HEK293 (cell line): Measurements from ENCODE around the gene EBF3.

Source experiments
- CTCF ChIA-PET: fragments of 350-600 bp; formaldehyde crosslinking; extraction: SDS; loops from one replicate; lab custom pipeline; 2021; ENCODE audit warnings: antibody characterized with exemption; lab: Yijun Ruan, JAX
- POLR2A ChIA-PET: fragments of 300-600 bp; formaldehyde crosslinking; extraction: SDS; loops from one replicate; lab custom pipeline; 2020; ENCODE audit warnings: antibody characterized with exemption, inconsistent platforms; lab: Yijun Ruan, JAX
- H3K27ac ChIP-seq: fragments of 200-500 bp; sonication (Bioruptor generic); 2 replicates; pipeline ENCODE4 v1.5.1; 2014; ENCODE audit warnings: low read depth, low read length, control low read depth, inconsistent platforms; ENCODE audit errors: extremely low read depth
- H3K36me3 ChIP-seq, 2 experiments: fragments of 200-500 bp in 1 of 2; sonication (Bioruptor generic) in 1 of 2; 1 replicate in 1 of 2; 2 replicates in 1 of 2; pipeline ENCODE4 v1.5.1; 2014 to 2017; ENCODE audit warnings: inconsistent platforms in 2 of 2, low read length in 2 of 2; ENCODE audit not compliant: control insufficient read depth in 2 of 2, insufficient read depth in 1 of 2
- H3K4me1 ChIP-seq: fragments of 200-500 bp; sonication (Bioruptor generic); 2 replicates; pipeline ENCODE4 v1.5.1; 2014; ENCODE audit warnings: mild to moderate bottlenecking, low read length, inconsistent platforms; ENCODE audit not compliant: control insufficient read depth, insufficient read depth
- H3K4me3 ChIP-seq: 2 replicates; pipeline ENCODE4 v1.5.1; 2011; ENCODE audit warnings: low read depth, mild to moderate bottlenecking, control low read depth, low read length, moderate library complexity
- H3K9me3 ChIP-seq: fragments of 200-500 bp; sonication (Bioruptor generic); 2 replicates; pipeline ENCODE4 v1.5.1; 2014; ENCODE audit warnings: low read depth, low read length, inconsistent platforms; ENCODE audit not compliant: control insufficient read depth, insufficient read depth
- BCL11A ChIP-seq: fragments of 450-650 bp; formaldehyde crosslinking; IDR thresholded peaks from 2 replicates; pipeline ENCODE4 v1.5.1; 2016; ENCODE audit warnings: low read depth, missing biosample characterization, missing genetic modification characterization
- EGR2 ChIP-seq: fragments of 450-650 bp; formaldehyde crosslinking; IDR thresholded peaks from 2 replicates; pipeline ENCODE4 v1.5.1; 2016; ENCODE audit warnings: low read depth, missing biosample characterization, missing genetic modification characterization
- ZFP37 ChIP-seq: fragments of 450-650 bp; formaldehyde crosslinking; IDR thresholded peaks from 2 replicates; pipeline ENCODE4 v1.5.1; 2016; ENCODE audit warnings: missing biosample characterization, missing genetic modification characterization
- ZFP69B ChIP-seq: fragments of 450-650 bp; formaldehyde crosslinking; IDR thresholded peaks from 2 replicates; pipeline ENCODE4 v1.5.1; 2016; ENCODE audit warnings: missing biosample characterization, missing genetic modification characterization
- ZIC2 ChIP-seq: fragments of 450-650 bp; formaldehyde crosslinking; IDR thresholded peaks from 2 replicates; pipeline ENCODE4 v1.5.1; 2016; ENCODE audit warnings: missing biosample characterization, missing genetic modification characterization
- ZNF157 ChIP-seq: fragments of 450-650 bp; formaldehyde crosslinking; IDR thresholded peaks from 2 replicates; pipeline ENCODE4 v1.5.1; 2016; ENCODE audit warnings: missing biosample characterization, missing genetic modification characterization
- ZNF202 ChIP-seq: fragments of 450-650 bp; formaldehyde crosslinking; IDR thresholded peaks from 2 replicates; pipeline ENCODE4 v1.5.1; 2016; ENCODE audit warnings: missing biosample characterization, missing genetic modification characterization, borderline replicate concordance
- ZNF214 ChIP-seq: fragments of 450-650 bp; formaldehyde crosslinking; IDR thresholded peaks from 2 replicates; pipeline ENCODE4 v1.5.1; 2017; ENCODE audit warnings: missing biosample characterization, mild to moderate bottlenecking, missing genetic modification characterization, borderline replicate concordance
- ZNF302 ChIP-seq: fragments of 450-650 bp; formaldehyde crosslinking; IDR thresholded peaks from 2 replicates; pipeline ENCODE4 v1.5.1; 2016; ENCODE audit warnings: missing biosample characterization, missing genetic modification characterization, low read depth
- ZNF398 ChIP-seq: fragments of 450-650 bp; formaldehyde crosslinking; IDR thresholded peaks from 2 replicates; pipeline ENCODE4 v1.5.1; 2017; ENCODE audit warnings: missing biosample characterization, missing genetic modification characterization
- ZNF514 ChIP-seq: fragments of 450-650 bp; formaldehyde crosslinking; IDR thresholded peaks from 2 replicates; pipeline ENCODE4 v1.5.1; 2016; ENCODE audit warnings: missing biosample characterization, missing genetic modification characterization
- ZNF530 ChIP-seq: fragments of 450-650 bp; formaldehyde crosslinking; IDR thresholded peaks from 2 replicates; pipeline ENCODE4 v1.5.1; 2016; ENCODE audit warnings: low read depth, missing biosample characterization, missing genetic modification characterization
- ZNF555 ChIP-seq: fragments of 450-650 bp; formaldehyde crosslinking; conservative IDR thresholded peaks from 2 replicates; pipeline ENCODE4 v1.5.1; 2017; ENCODE audit warnings: missing biosample characterization, mild to moderate bottlenecking, missing genetic modification characterization, inconsistent platforms
- ZNF645 ChIP-seq: fragments of 450-650 bp; formaldehyde crosslinking; IDR thresholded peaks from 2 replicates; pipeline ENCODE4; 2016; ENCODE audit warnings: missing biosample characterization, missing genetic modification characterization
- ZNF692 ChIP-seq: fragments of 450-650 bp; formaldehyde crosslinking; IDR thresholded peaks from 2 replicates; pipeline ENCODE4 v1.5.1; 2016; ENCODE audit warnings: missing biosample characterization, missing genetic modification characterization
- ZNF792 ChIP-seq: fragments of 450-650 bp; formaldehyde crosslinking; IDR thresholded peaks from 2 replicates; pipeline ENCODE4 v1.5.1; 2016; ENCODE audit warnings: missing biosample characterization, missing genetic modification characterization
- TF ChIP-seq, protein P1 (sequence below): fragments of 450-650 bp; formaldehyde crosslinking; IDR thresholded peaks from 2 replicates; pipeline ENCODE4 v1.5.1; 2016; ENCODE audit warnings: missing biosample characterization, missing genetic modification characterization
- TF ChIP-seq, protein P2 (sequence below): fragments of 450-650 bp; formaldehyde crosslinking; IDR thresholded peaks from 2 replicates; pipeline ENCODE4 v1.5.1; 2016; ENCODE audit warnings: missing biosample characterization, missing genetic modification characterization

EBF3 gene

GRCh38 chr10:129832573-129833467, 131.3 kb downstream of the EBF3 start:
- no peak overlapping the region for H3K27ac ChIP-seq
- no peaks in the 10 kb centered on the region for H3K4me1 ChIP-seq
- ChIA-PET POLR2A (no interaction called here), CTCF (no interaction called here)
- H3K36me3 ChIP-seq: peaks cover 0 to 8% of the 10 kb centered on the region in 2 experiments; a peak in 2 of 3 replicates
- H3K9me3 ChIP-seq: no peaks in the 10 kb centered on the region
- H3K4me3 ChIP-seq: no peak overlapping the region
- TF ChIP-seq, protein P1, sequence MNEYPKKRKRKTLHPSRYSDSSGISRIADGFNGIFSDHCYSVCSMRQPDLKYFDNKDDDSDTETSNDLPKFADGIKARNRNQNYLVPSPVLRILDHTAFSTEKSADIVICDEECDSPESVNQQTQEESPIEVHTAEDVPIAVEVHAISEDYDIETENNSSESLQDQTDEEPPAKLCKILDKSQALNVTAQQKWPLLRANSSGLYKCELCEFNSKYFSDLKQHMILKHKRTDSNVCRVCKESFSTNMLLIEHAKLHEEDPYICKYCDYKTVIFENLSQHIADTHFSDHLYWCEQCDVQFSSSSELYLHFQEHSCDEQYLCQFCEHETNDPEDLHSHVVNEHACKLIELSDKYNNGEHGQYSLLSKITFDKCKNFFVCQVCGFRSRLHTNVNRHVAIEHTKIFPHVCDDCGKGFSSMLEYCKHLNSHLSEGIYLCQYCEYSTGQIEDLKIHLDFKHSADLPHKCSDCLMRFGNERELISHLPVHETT (tag by site-specific recombination): no peak
- TF ChIP-seq, protein P2, sequence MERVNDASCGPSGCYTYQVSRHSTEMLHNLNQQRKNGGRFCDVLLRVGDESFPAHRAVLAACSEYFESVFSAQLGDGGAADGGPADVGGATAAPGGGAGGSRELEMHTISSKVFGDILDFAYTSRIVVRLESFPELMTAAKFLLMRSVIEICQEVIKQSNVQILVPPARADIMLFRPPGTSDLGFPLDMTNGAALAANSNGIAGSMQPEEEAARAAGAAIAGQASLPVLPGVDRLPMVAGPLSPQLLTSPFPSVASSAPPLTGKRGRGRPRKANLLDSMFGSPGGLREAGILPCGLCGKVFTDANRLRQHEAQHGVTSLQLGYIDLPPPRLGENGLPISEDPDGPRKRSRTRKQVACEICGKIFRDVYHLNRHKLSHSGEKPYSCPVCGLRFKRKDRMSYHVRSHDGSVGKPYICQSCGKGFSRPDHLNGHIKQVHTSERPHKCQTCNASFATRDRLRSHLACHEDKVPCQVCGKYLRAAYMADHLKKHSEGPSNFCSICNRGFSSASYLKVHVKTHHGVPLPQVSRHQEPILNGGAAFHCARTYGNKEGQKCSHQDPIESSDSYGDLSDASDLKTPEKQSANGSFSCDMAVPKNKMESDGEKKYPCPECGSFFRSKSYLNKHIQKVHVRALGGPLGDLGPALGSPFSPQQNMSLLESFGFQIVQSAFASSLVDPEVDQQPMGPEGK (tag by site-specific recombination): no peak
- no peak for TF ChIP-seq ZNF202 (tag by site-specific recombination)
- TF ChIP-seq EGR2 (tag by site-specific recombination): no peak
- TF ChIP-seq ZNF157 (tag by site-specific recombination): no peak
- TF ChIP-seq ZFP69B (tag by site-specific recombination): no peak
- no peak for TF ChIP-seq ZNF530 (tag by site-specific recombination)
- TF ChIP-seq ZNF398 (tag by site-specific recombination): no peak
- TF ChIP-seq ZNF692 (tag by site-specific recombination): no peak
- TF ChIP-seq ZIC2 (tag by site-specific recombination): no peak
- TF ChIP-seq ZNF302 (tag by site-specific recombination): no peak
- TF ChIP-seq ZNF214 (tag by site-specific recombination): no peak
- no peak for TF ChIP-seq BCL11A (tag by site-specific recombination)
- no peak for TF ChIP-seq ZNF555 (tag by site-specific recombination)
- TF ChIP-seq ZNF514 (tag by site-specific recombination): no peak
- TF ChIP-seq ZNF645: no peak
- TF ChIP-seq ZFP37 (tag by site-specific recombination): no peak
- TF ChIP-seq ZNF792 (tag by site-specific recombination): no peak
- TF ChIP-seq, all 188 proteins: peak for 0
